Ammon's horn (tissue), 1 donor: ENCODE measurements around the gene CTSD.
"Not testable (repeated sequence)": the region's sequence is repeated elsewhere in the genome, so short reads cannot be mapped to it uniquely, and the experiment has no call there.

ENCODE experiments used
- DNase-seq: peaks from one replicate; pipeline ENCODE4 v3.0.0-alpha.2; 2016; ENCODE audit warnings: low spot score

CTSD gene

GRCh38 chr11:1763796-1764661, at the start of gene CTSD:
Gene CTSD, minus strand, starts transcription at chr11:1763927. Its CDS starts 68 bp downstream, at chr11:1763859.
- DNase-seq = peak; percentile 92

GRCh38 chr11:1813356-1813755, 49.6 kb upstream of the CTSD start:
- DNase-seq = not testable (repeated sequence)

- DNase-seq = no peak
Observed at GRCh38 chr11:1812801-1813200, 49.1 kb upstream of the CTSD start.

- no peak for DNase-seq
Observed at GRCh38 chr11:1812274-1812673, 48.5 kb upstream of the CTSD start.

GRCh38 chr11:1810761-1811160, 47.0 kb upstream of the CTSD start:
- no peak for DNase-seq

GRCh38 chr11:1807264-1807995, 43.7 kb upstream of the CTSD start:
- no peak for DNase-seq

GRCh38 chr11:1805525-1805924, 41.8 kb upstream of the CTSD start:
- no peak for DNase-seq

- DNase-seq = not testable (repeated sequence)
Observed at GRCh38 chr11:1803835-1804519, 40.2 kb upstream of the CTSD start.

GRCh38 chr11:1803246-1803645, 39.5 kb upstream of the CTSD start:
- DNase-seq = no peak

GRCh38 chr11:1797391-1798125, 33.8 kb upstream of the CTSD start:
- no peak for DNase-seq

GRCh38 chr11:1796413-1797011, 32.8 kb upstream of the CTSD start:
- DNase-seq = no peak

- DNase-seq = no peak
Observed at GRCh38 chr11:1793081-1793480, 29.4 kb upstream of the CTSD start.

GRCh38 chr11:1792461-1792860, 28.7 kb upstream of the CTSD start:
- DNase-seq = no peak

- no peak for DNase-seq
Observed at GRCh38 chr11:1791912-1792311, 28.2 kb upstream of the CTSD start.

GRCh38 chr11:1786466-1786865, 22.7 kb upstream of the CTSD start:
- no peak for DNase-seq

GRCh38 chr11:1785749-1786413, 22.2 kb upstream of the CTSD start:
- no peak for DNase-seq

- no peak for DNase-seq
Observed at GRCh38 chr11:1784761-1785650, 21.3 kb upstream of the CTSD start.

GRCh38 chr11:1783725-1784529, 20.2 kb upstream of the CTSD start:
- DNase-seq = peak; percentile 1
